HG03521 (cell line): ENCODE measurements around the gene DHRS12.

ENCODE experiments used
- ATAC-seq: cut with Tn5 transposase; IDR thresholded peaks from one replicate; pipeline ENCODE4 v1.9.1; 2021; ENCODE audit warnings: mild to moderate bottlenecking, moderate library complexity; ENCODE audit not compliant: unreplicated experiment

Gene DHRS12

DNA sequence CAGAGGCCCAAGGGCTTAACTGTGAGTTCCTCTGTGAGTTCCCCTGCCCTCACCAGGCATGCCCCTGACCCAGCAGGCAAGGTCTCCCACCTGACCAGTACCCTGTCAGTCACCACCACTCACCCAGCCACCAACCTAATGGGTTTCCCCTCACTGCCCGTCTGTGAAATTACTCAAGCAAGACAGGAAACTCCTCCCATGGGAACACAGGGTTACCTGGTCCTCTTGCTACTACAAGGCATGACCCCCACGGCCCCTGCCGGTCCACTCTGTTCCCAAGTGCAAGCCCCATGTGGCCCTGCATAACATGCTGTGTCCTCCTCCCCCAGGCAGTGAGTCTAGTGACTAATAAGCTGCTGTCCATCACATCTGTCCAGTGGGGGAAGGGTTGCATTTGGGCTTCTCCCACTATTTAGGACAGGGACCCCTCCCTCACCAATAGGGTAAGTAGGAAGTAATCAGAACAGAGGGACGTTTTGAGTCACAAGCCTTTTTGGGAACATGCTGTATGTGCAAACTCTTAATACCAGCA, 8.0 kb upstream of the DHRS12 start:
- no peak for ATAC-seq

DNA sequence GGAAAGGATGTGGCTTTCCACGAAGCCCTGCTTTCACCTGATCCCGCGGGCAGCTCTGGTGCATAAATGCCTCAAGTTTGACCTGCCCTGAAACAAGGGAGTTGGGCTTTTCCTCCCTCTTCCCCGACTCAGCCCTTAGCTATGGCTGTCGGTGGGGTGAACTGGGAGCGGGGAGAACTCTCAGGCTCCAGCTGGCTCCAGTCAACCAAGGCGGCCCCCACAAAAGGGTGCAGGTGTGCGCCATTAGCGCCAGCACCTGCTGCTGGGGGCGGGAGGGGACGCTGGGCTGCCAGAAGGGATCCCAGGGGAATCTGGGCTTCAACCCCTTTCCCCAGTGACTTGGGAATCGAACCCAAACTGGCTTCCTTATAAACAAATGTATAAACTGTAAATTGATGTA, 7.1 kb upstream of the DHRS12 start:
- ATAC-seq, result no peak

DNA sequence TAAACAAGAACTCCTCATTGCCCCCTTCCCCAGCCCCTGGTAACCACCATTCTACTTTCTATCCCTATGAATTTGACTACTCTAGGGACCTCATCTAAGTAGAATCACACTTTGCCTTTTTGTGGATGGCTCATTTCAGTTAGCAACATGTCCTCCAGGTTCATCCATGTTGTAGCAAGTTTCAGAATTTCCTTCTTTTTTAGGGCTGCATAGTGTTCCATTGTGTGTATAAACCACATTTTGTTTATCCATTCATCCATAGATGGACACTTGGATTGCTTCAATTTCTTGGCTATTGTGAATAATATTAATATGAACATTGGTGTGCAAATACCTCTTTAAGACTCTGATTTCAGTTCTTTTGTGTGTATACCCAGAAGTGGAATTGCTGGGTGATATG, 4.8 kb upstream of the DHRS12 start:
- ATAC-seq, result no peak

DNA sequence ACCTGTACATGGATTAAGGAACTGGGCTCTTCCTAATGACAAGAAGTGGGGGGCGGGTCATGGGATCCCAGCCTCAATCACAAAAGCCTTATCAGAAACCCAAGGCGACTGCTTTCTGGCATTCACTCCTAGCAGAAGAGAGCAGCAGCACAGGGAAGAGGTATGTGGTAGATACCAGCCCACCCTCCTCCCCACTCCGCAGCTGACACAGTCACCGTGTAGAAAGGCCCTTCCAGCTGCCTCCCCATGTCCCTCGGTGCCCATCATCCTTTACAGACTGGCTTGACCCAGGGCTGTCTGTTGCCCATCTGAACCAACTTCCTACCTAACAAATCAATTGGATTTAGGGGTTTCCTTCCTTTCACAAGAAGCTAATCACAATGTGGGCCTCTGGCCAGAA, 3.1 kb upstream of the DHRS12 start:
- ATAC-seq, result no peak

DNA sequence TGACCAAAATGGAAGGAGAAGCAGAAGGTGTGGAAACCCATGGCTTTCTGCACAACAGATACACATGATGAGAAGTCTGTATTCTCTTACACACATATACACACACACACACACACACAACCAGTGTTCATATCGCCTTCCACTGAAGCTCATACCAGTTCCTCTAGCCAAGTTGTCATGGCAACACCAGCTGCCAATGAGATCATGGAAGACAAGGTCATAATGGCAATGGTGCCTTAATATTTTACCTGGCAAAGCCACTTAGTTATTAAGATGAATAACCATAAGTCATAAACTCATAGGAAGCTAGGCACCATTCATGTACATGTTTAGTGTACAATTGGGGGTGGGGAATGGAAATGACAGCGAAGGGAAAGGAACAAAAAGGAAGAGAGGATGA, 2.6 kb upstream of the DHRS12 start:
- ATAC-seq, result no peak

DNA sequence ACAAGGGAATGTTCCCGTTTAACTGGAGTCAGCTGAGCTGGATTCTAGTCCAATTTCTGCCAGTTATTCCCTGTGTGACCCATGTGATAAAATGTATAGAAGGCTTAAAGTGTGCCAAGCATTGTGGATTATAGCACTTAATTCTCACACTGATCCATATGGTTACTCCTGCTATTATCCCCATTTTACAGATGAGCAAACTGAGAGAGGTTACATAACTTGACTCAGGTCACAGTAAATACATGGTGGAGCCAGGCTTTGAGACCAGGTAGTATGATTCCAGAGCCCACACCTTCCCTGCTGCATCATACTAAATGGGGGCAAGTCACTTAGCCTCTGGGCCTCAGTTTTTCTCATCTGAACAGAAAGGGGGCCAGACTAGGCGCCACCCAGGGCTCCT, 2.0 kb upstream of the DHRS12 start:
- ATAC-seq, result no peak

DNA sequence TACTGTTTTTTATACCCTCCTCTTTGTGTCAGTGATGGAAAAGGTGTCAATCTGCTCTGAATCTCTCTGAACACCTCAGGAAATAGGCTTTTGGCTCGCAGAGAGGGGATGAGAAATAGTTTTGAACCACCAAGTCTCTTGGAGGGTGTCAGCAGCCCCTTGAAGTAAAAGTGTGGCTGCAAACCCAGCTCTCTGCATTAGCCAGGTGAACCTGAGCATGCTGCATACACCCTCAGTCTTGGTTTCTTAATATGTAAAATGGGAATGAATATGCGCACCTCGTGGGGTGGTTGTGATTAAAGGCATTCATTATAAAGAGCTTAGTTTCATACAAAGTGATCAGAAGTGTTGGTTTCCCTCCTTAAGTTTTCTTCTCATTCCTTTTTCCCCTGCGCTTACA, 1.4 kb upstream of the DHRS12 start:
- ATAC-seq, result no peak

DNA sequence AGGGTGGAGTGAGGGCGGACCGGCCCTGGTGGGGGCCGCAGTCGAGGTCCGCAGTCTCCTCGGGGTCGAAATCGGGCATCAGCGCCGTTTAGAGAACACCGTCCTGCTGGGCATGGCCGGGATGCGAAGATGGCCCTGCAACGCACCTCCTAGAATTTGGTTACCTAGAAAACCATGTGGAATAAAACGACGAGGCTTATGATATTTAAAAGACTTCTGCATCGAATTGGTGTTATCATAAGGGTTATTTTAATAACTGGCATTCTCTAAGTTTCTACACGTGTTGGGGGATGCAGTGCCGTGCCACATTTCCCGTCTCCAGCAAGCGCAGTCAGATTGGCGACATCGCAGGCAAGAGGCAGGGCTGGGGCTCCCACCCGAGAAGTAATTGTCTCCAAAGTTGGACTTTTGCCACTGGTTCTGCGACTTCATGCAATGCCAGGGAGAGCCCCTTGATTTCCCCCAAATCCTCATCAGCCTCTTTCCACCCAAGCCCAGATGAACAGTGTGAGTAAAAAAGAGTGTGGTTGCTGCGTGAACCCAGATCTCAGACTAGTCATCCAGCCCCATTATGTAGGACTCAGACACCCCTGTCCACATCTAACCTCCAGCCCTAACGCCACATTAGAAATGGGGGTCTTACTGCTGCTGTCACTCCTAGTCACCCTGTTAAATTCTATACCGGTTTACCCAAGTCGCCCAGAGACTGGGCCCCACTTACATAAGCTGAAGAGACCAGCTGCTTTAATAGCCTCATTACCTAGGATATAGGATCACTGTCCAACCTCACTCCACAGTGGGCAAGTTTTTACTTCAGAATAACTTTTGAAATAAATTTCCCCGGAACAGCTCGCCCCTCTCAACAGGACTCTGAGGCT, 571 bp upstream of the DHRS12 start:
- no peak for ATAC-seq

DNA sequence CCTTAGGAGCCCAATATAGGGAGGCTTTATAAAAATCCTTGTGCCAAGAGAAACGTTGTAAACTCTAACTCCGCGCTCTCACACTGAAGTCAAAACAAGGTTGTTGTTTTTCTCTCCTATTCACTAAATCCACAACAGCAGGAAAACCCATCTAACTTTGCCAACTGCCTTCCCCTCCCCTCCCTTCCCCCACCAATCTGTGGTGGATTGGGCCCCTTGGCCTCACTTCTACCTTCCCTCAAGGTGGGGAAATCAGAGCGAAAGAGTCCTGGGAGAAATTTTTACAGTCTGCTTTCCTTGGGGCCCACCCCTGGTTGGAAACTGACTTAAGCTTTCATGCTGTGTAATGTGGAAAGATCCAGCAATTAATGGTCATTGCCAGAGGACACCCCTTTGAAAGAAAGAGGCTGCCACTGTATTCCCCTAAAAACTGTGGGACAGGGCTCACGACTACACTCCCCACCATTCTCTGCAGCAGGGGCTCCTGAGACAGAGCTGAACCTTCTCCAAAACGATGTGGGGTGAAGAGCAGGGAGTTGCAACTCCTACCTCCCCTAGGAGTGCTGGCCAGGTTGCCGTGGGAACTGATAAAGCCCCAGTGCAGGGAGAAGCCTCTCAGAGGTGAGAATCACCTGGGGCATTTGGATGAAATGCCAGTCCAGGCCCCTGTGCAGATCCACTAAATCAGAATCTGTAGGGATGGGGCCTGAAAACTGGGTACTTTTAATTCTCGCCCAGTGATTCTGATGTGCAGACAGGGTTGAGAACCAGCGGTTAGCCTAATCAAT, 1.1 kb downstream of the DHRS12 start:
- ATAC-seq, result no peak

DNA sequence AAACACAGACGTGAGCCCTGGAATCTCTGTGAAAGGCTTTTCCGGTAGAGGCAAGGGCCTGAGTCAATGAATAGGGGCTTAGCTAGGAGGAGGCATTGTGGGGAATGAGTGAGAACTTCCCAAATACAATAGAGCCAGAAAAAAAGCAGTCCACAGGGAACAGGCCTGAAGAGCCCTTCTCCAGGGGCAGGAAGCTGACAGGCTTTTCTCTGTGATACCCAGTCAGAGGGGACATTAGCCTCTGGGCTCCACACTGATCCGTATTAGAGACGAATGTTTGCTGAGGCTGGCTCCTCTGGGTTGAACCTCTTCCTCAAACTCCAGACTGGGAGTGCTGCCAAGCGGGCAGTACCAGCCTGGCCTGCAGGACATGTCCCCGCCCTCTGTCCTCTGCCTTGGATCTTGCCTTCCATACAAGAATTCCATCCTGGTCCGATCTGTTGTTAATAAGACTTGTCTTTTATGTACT, 2.3 kb downstream of the DHRS12 start:
- no peak for ATAC-seq

DNA sequence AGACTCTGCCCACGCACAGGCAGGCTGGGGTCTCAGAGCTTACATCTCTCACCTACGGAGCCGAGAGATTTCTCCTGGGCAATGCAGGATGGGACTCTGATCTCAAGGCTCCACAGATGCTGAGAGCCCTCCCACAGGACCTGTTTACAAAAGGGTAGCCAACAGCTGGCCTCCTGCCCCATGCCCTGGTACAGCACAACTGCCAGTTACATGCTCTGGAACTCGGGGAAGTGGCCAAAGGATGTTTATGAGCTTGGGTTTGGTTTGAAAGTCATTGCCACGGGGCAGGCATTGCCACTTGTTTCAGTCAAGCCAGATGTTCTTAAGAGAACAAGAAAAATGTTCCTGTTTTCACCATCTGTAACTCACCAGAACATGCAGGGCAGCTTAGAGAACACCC, 3.5 kb downstream of the DHRS12 start:
- no peak for ATAC-seq

DNA sequence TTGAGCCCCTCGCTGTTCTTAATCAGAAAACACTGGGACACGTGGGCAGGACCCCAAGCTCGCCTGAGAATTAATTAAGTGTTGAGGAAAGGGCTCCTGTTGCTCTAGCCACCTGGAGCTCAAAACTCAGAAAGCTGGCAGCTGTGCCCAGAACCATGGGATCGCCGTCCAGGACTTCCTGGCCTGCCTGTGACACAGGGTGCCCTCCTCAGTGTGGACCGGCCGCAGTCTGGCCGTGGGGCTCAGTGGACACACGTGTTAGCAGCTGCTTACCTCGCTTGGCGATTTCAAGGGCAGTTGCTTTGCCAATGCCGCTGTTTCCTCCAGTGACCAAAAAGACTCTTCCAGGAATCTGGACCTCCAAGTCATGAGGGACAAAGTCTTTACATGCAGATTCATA, 4.7 kb downstream of the DHRS12 start:
- no peak for ATAC-seq

DNA sequence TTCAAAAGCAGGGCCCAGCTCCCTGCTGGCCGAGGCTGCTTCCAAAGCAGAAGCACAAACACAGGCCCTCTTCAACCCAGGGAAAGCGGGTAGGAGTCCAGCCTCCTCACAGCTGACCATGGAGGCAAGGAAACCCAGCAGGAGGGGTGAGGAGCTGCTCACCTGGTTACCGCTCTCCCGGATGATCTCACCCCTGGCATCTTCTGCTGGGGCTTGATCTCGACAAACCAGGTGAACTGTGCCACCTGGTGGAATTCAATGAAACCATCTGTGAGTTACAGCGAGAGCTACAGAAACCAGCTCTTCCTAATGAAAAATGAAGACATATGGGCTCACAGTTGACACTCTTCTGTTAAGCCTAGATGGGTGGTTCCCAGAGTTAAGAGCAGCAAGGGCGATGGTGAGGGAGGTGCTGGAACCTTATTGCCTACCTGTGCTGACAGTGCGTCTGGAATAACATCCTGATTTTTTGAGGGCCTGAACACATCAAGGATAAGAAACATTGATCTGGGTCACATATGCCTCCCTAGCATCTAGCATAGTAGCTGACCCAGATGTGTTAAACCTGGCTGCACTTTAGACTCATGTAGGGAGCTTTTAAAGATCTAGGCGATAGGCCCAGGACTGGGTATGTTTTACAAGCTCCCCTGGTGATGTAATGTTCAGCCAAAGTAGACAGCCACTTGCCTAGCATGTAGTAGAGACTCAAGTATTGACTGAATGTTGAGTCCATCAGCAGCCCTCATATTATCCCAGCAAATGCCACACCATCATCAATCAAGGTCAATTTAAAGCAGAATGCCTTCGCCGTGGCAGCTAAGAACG, 6.1 kb downstream of the DHRS12 start:
- no peak for ATAC-seq

DNA sequence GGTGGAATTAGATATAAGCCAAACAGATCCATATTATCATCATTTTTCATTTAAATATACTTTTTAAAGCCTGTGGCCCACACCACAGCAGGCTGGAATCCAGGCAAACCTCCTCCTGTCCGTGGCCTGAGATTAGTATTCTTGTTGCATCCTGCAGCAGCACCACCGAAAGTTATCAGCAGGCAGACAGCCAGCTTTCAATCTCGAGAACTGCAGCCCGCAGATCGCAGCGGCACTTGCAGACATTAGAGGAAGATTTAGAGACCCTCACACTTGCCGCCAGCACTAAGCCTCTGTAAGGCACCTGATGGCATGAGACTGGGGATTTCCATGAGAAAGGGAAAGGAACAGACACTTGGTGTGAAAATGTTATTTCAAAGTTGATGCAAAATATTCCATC, 7.4 kb downstream of the DHRS12 start:
- ATAC-seq, result no peak

DNA sequence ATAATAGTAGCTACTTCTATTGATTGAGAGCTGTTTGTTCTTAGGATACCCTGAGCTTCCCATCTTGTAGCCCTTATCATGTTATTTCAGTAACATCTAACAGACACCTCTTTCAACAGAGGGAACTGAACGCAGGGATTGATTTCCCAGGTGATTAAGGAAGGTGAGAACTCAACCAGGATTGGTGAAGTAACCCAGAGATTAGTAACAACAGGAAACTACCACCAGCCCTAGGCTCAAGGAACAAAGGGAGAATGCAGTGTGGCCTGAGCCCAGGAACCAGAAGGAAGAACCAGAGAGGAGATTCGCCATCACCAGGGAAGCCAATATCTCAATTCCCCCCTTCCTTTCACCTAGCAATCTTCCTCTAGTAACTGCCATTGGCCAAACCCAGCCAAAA, 8.5 kb downstream of the DHRS12 start:
- no peak for ATAC-seq

DNA sequence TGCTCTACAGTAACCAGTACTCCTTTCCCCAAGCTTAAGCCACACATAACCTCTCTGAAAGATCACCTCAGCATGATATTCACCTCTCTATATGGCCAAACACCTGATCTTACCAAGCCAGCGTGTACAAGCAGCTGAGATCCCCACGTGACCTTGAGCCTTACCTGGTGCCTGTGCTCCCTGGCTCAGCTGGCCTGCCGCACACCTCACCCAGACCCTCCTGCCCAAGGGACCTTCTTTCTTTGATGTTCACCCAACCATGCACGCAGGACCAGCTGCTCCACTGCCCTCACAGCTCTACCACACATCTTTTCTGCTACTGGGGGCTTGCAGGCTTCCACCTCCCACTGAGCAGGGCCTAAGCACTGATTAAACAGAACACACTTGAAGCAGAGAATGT, 9.0 kb downstream of the DHRS12 start:
- ATAC-seq, result no peak

DNA sequence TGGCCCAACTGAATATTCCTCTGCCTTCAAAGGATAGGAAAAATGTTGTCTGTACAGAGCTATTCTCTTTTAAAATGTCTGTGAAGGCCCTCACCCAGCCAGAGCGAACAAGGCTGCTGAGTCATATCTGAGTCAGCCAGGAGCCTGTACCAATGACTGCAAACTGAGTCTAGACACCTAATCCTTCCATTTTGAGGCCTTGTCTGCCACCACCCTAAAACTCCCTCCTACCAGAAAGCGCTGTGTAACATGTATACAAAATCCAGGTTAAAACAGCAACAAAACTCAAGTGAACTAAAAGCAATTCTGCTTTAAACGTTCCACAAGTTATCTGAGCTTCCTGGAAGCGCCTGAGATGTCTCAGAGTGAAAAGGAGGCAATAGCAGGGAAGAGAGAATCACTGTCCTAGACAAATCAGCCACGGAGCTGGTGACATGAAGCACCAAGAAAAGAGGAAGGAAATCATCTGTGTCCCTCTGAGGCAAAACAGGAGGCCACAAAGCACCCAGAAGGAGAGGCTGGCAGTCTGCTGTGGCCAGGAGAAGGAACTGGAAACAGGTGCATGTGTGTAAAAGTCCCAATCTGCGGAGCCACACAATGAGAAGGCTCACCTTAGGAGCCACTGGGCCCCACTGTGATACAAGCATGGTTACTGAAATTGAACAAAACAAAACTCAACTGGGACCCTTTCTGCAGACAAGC, 10.2 kb downstream of the DHRS12 start:
- no peak for ATAC-seq

DNA sequence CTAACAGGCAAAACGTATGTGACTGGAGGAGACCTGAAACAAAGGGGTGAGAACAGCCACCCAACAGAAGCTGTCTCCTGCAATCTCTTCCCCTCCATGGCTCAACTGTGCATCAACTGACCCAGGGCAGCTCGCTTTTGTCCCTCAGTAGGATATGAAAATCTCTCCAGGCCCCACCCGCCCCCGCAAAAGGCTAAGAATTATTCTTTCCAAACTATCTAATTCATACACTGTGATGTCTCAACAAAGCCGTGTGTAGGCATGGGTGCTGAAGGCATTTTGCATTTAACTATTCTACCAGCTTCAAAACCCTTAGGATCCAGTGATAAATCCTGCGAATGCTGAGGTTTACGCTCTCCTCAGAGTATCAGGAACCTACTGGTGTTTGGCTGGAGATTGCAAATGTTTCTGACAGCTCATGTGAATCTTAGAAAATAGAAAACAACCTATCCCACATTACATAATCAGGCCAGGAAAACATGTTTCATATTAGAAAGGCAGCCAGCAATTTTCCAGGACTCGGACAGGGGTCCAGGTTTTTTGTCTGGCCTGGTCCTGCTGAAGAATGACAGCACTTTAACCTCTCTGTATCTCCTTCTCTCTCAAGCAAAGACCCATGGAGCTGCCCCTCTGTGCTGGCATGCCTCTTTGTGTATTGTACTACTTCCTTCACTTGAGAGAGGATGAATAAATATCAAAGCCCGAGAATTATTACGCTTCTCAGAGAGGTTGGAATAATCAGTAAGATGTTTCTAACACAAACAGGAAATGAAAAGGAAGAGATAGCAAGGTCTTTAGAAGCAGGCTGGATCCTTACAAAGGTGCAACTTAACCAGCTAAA, 17.3 kb downstream of the DHRS12 start:
- ATAC-seq, result no peak

DNA sequence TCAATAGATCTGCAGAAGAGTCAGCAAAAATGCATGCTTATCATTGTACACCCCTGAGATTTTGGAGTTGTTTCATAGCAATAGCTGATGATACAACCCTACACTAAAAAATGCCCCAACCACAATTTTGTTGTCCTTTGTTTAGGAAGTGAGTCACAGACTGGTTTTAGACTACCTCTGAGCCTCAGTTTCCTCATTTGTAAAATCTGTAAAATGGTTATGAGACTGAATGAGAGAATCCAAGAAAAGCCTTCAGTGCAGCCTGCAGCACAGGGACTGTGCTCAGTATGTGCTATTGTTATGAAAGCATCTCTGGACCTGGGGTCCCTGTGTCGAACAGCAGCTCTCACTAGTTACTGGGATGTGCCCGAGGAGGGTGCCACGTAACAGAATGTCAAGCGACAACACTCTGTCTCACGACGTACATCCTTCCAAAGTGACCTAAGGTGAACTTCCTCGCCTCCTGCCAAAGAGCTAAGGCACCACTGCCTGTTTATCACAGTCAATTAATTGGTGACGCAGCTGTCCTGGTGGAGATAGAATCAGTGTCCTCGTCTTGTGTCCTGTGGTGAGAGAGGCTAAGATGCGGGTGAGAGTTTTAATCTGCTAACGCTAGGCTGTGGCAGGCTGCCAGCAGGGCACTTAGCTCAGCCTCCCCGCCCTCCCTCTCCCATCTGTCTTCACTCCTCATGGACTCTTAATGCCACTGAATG, 18.1 kb downstream of the DHRS12 start:
- ATAC-seq, result no peak
